Measurements from ENCODE around the gene TMEM270. TPM values are rescaled to one million over a fixed set of nuclear protein-coding genes. Genes with fewer than 3 reads are reported as not detected.

Gene TMEM270
- total and polyA plus RNA-seq, 2 of the 4 experiments (the other 2 are of a cell fraction), result 0.17 TPM; not detected in 1

- H3K27ac ChIP-seq (ENCODE audit: insufficient read depth, low read length), result no peak overlapping the region
- H2AK5ac ChIP-seq (ENCODE audit: low read depth, low read length), result no peak overlapping the region
- POLR2A ChIA-PET (ENCODE audit: unreplicated experiment), result no interaction called here
- no peaks in the 10 kb centered on the region for H3K9me1 ChIP-seq (ENCODE audit: insufficient read depth, low read length)
- no peaks in the 10 kb centered on the region for H3K36me3 ChIP-seq (ENCODE audit: control insufficient read depth, insufficient read depth, low read length)
- H3K4ac ChIP-seq (ENCODE audit: low read depth, low read length), result no peak overlapping the region
- no peak overlapping the region for H2BK20ac ChIP-seq (ENCODE audit: low read depth, low read length)
- no peak for ATAC-seq (ENCODE audit: low read depth)
- no peak overlapping the region for H2BK5ac ChIP-seq (ENCODE audit: low read depth, low read length, poor library complexity, severe bottlenecking)
- in situ Hi-C loops (cut with MboI; ENCODE audit: low sequenced_read_pairs), result no loop called here
- CTCF ChIA-PET, result interaction anchor here (0.7 kb wide), 1 partner anchor 1099 kb away, joined by 3 read pairs; no protein-coding TSS in a partner anchor
- no peak overlapping the region for H2BK120ac ChIP-seq (ENCODE audit: low read depth, low read length)
- H3K79me1 ChIP-seq (ENCODE audit: low read depth in 1 of 2, low read length in 2 of 2), result no peaks in the 10 kb centered on the region
- no peak overlapping the region for H4K5ac ChIP-seq (ENCODE audit: low read depth, low read length)
- no peak overlapping the region for H3K18ac ChIP-seq (ENCODE audit: low read depth, low read length)
- TF ChIP-seq CTCF (conservative IDR thresholded peaks at IDR 0.05; ENCODE audit: low read depth, low read length) (no peak), CHD1 (IDR thresholded peaks at IDR 0.05; ENCODE audit: low read depth, low read length) (no peak), NFE2L2 (IDR thresholded peaks at IDR 0.05; ENCODE audit: low read depth, low read length) (no peak), USF2 (IDR thresholded peaks at IDR 0.05; ENCODE audit: low read depth, low read length) (no peak), RCOR1 (IDR thresholded peaks at IDR 0.05; ENCODE audit: insufficient replicate concordance, low read length) (no peak), POLR2A (IDR thresholded peaks at IDR 0.05; ENCODE audit: low read depth, low read length) (no peak)
- no peak overlapping the region for H3K9ac ChIP-seq (ENCODE audit: low read depth, low read length)
- 92% methylated on average over 10 of the region's 13 CpGs; no CpG with 5 or more reads in 1 of the 2 experiments for WGBS, 2 experiments (ENCODE audit: extremely low coverage in 2 of 2, insufficient read length in 1 of 2)
- H3K27me3 ChIP-seq (ENCODE audit: control insufficient read depth, insufficient read depth, low read length), result no peaks in the 10 kb centered on the region
- no peak overlapping the region for H3K4me3 ChIP-seq (ENCODE audit: insufficient read depth, low read depth, low read length)
- H3K9me3 ChIP-seq (ENCODE audit: control insufficient read depth, insufficient read depth, low read length), result no peaks in the 10 kb centered on the region
- no peak overlapping the region for H3K14ac ChIP-seq (replicated peaks; ENCODE audit: low read depth, low read length)
- H3K4me1 ChIP-seq (ENCODE audit: control insufficient read depth, insufficient read depth, low read length), result peaks cover under 1% of the 10 kb centered on the region; the same call in 1 of the 2 replicates
- H4K91ac ChIP-seq (ENCODE audit: insufficient read depth, low read depth, low read length), result no peak overlapping the region
- H2AK9ac ChIP-seq (replicated peaks; ENCODE audit: low read depth, low read length, poor library complexity), result no peak overlapping the region
- no peaks in the 10 kb centered on the region for H4K20me1 ChIP-seq (ENCODE audit: insufficient read depth, low read length)
- dilution Hi-C loops (cut with HindIII; ENCODE audit: low sequenced_read_pairs, unreplicated experiment), result no loop called here
- no peak for DNase-seq
- no peak overlapping the region for H3K4me2 ChIP-seq (ENCODE audit: low read depth, low read length)
- H2AFZ ChIP-seq (replicated peaks; ENCODE audit: low read length, poor library complexity), result no peak overlapping the region
- intact Hi-C loops (cut with micrococcal nuclease), result no loop called here
- no peak overlapping the region for H3K23ac ChIP-seq (ENCODE audit: low read depth, low read length)
- no peak overlapping the region for H4K8ac ChIP-seq (ENCODE audit: low read depth in 2 of 2, low read length in 2 of 2)
- BruUV-seq (replicated peaks), result no TSS peak
- H3K56ac ChIP-seq (ENCODE audit: extremely low read depth, insufficient read depth, low read length), result no peak overlapping the region
- H2BK15ac ChIP-seq (ENCODE audit: low read depth, low read length), result no peak overlapping the region
These were observed 45.9 kb downstream of the TMEM270 start for GRCh38 chr7:73906874-73907273.
